Breast epithelium (tissue), 3 donors: ENCODE data around the gene BMP7.

Experiments used
- CTCF ChIP-seq, 3 donors: fragments of 450-650 bp; IDR thresholded peaks; one replicate each; pipeline ENCODE4 v1.5.1; 2016 to 2017; ENCODE audit warnings: antibody characterized with exemption in 3 of 3, mild to moderate bottlenecking in 3 of 3, moderate library complexity in 3 of 3
- POLR2A ChIP-seq: fragments of 450-650 bp; IDR thresholded peaks from one replicate; pipeline ENCODE4 v1.6.1; 2016; ENCODE audit warnings: antibody characterized with exemption, mild to moderate bottlenecking, moderate library complexity

- no peak for TF ChIP-seq CTCF (IDR thresholded peaks at IDR 0.05)
- TF ChIP-seq POLR2A = no peak
These were observed 99.7 kb downstream of the BMP7 start for GRCh38 chr20:57166568-57167291.
